Thyroid gland (tissue), 4 donors: Measurements from ENCODE around the gene SCARB1.

Experiments
- POLR2A ChIP-seq, 2 donors: fragments of 450-650 bp; IDR thresholded peaks; one replicate each; pipeline ENCODE4 v1.6.1; 2017; ENCODE audit warnings: antibody characterized with exemption in 2 of 2, mild to moderate bottlenecking in 2 of 2, moderate library complexity in 1 of 2
- TF ChIP-seq, protein P1 (sequence below), 6 experiments: fragments of 200-600 bp in 3 of 6; fragments of 450-650 bp in 3 of 6; sonication (generic) in 3 of 6; IDR thresholded peaks; one replicate each; pipeline ENCODE4 v1.5.1; 2016 to 2019; ENCODE audit warnings: antibody characterized with exemption in 6 of 6, mild to moderate bottlenecking in 2 of 6, inconsistent platforms in 1 of 6, moderate library complexity in 1 of 6

DNA sequence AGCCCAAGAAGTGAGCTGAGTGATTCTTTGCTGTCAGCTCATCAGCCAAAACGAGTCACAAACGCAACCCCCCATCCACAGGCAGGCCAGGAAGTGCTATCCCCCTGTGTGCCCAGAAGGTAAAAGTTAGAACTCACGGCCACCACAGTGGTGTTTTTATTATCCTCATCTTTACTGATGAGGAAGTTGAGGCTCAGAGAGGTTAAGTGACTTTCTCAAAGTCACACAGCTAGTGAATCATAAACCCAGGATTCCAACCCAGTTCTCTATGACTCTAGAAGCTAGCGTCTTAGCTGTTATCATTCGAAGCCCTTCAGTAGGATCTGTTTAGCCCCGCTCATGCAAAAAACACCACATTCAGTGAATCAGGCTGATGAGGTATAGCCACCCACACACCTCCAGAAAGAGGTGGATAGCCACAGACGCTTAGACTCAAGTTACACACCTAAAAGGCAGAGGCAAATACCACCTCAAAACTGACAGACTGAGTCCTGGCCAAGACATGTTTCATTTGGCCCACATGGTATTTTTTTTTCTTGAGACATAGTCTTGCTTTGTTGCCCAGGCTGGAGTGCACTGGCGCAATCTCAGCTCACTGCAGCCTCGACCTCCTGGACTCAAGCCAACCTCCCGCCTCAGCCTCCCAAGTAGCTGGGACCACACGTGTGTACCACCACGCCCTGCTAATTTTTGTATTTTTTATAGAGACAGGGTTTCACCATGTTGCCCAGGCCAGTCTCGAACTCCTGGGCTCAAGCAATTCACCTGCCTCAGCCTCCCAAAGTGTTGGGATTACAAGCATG lies 100.7 kb downstream of the SCARB1 start:
- TF ChIP-seq, protein P1, sequence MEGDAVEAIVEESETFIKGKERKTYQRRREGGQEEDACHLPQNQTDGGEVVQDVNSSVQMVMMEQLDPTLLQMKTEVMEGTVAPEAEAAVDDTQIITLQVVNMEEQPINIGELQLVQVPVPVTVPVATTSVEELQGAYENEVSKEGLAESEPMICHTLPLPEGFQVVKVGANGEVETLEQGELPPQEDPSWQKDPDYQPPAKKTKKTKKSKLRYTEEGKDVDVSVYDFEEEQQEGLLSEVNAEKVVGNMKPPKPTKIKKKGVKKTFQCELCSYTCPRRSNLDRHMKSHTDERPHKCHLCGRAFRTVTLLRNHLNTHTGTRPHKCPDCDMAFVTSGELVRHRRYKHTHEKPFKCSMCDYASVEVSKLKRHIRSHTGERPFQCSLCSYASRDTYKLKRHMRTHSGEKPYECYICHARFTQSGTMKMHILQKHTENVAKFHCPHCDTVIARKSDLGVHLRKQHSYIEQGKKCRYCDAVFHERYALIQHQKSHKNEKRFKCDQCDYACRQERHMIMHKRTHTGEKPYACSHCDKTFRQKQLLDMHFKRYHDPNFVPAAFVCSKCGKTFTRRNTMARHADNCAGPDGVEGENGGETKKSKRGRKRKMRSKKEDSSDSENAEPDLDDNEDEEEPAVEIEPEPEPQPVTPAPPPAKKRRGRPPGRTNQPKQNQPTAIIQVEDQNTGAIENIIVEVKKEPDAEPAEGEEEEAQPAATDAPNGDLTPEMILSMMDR (IDR thresholded peaks at IDR 0.05), result no peak
- no peak for TF ChIP-seq POLR2A (IDR thresholded peaks at IDR 0.05)
